K562 (cell line): Measurements from ENCODE around the gene MECR. TPM values are rescaled to one million over a fixed set of nuclear protein-coding genes. Genes with fewer than 3 reads are reported as not detected.

Source experiments
- ATAC-seq: fragments of 200-7000 bp; cut with Tn5 transposase; 3 replicates; pipeline ENCODE4 v1.9.1; 2020; ENCODE audit warnings: moderate library complexity
- BruUV-seq: library from RNA; stranded (reverse); fragments of 400-500 nt; replicated peaks from 2 replicates; lab custom pipeline; 2021; lab: Mats Ljungman, UMichigan
- CTCF ChIA-PET: fragments of 300-600 bp; formaldehyde crosslinking; extraction: SDS; loops from one replicate; lab custom pipeline; 2021; ENCODE audit warnings: low intra/inter-chr PET ratio; lab: Yijun Ruan, JAX
- POLR2A ChIA-PET: fragments of 300-600, 350-650 bp; sonication (Branson Sonifier 250); formaldehyde crosslinking; extraction: SDS; loops from one replicate; lab custom pipeline; 2021; ENCODE audit warnings: antibody characterized with exemption, inconsistent platforms; lab: Yijun Ruan, JAX
- DNase-seq, 4 experiments: peaks; one replicate each; pipeline versions ENCODE4 v3.0.0 to v3.0.0-alpha.2; 2011 to 2018; ENCODE audit warnings: low spot score in 3 of 4, mixed read lengths in 3 of 4; ENCODE audit errors: extremely low read depth in 1 of 4
- FAIRE-seq: peaks from 2 replicates; lab custom pipeline; 2011; peaks lifted over from hg19 to GRCh38; lab: Jason Lieb, UNC
- H2AFZ ChIP-seq: 2 replicates; pipeline ENCODE4 v1.6.0; 2011; ENCODE audit warnings: low read depth, low read length, control low read depth, inconsistent platforms
- H3K27ac ChIP-seq: fragments of 200-600 bp; 3 replicates; pipeline ENCODE4 v1.8.0; 2011; ENCODE audit warnings: low read depth, mild to moderate bottlenecking, control low read depth, inconsistent platforms, low read length, moderate library complexity, mixed read lengths; ENCODE audit errors: extremely low read depth
- H3K27me3 ChIP-seq, 2 experiments: fragments of 300-600 bp in 1 of 2; 2 replicates in 1 of 2; 3 replicates in 1 of 2; pipeline versions ENCODE4 v1.6.0 to v1.8.0; 2011; ENCODE audit warnings: inconsistent platforms in 2 of 2, low read length in 2 of 2, mild to moderate bottlenecking in 1 of 2, mixed read lengths in 1 of 2, moderate library complexity in 1 of 2; ENCODE audit not compliant: control insufficient read depth in 2 of 2, insufficient read depth in 2 of 2
- H3K36me3 ChIP-seq: fragments of 300-600 bp; 3 replicates; pipeline ENCODE4 v1.8.0; 2011; ENCODE audit warnings: mild to moderate bottlenecking, low read length, inconsistent platforms; ENCODE audit not compliant: control insufficient read depth, insufficient read depth
- H3K4me1 ChIP-seq, 2 experiments: fragments of 200-600 bp in 1 of 2; replicated peaks in 1 of 2; 2 replicates in 1 of 2; 3 replicates in 1 of 2; pipeline versions ENCODE4 v1.5.1 to v1.8.0; 2011; ENCODE audit warnings: inconsistent platforms in 2 of 2, low read length in 2 of 2, mild to moderate bottlenecking in 1 of 2, mixed read lengths in 1 of 2, moderate library complexity in 1 of 2; ENCODE audit not compliant: control insufficient read depth in 2 of 2, insufficient read depth in 2 of 2
- H3K4me2 ChIP-seq: 2 replicates; pipeline ENCODE4 v1.6.1; 2011; ENCODE audit warnings: low read length, control low read depth, inconsistent platforms, mixed read lengths; ENCODE audit not compliant: insufficient read depth
- H3K4me3 ChIP-seq: fragments of 200-600 bp; sonication (generic), shearing (Covaris generic); 2 replicates; pipeline ENCODE4 v1.5.1; 2016; ENCODE audit warnings: control low read depth, inconsistent platforms
- H3K79me2 ChIP-seq: fragments of 200-600 bp; 3 replicates; pipeline ENCODE4 v1.8.0; 2011; ENCODE audit warnings: low read length, inconsistent platforms; ENCODE audit not compliant: control insufficient read depth, insufficient read depth
- H3K9ac ChIP-seq, 2 experiments: 2 replicates each; pipeline versions ENCODE4 v1.6.0 to v1.6.1; 2011; ENCODE audit warnings: low read depth in 2 of 2, low read length in 2 of 2, control low read depth in 1 of 2, inconsistent platforms in 1 of 2, mild to moderate bottlenecking in 1 of 2, mixed read lengths in 1 of 2; ENCODE audit not compliant: insufficient read depth in 1 of 2
- H3K9me1 ChIP-seq: one replicate; pipeline ENCODE4 v1.6.0; 2011; ENCODE audit warnings: inconsistent platforms, mild to moderate bottlenecking, low read length, moderate library complexity; ENCODE audit not compliant: control insufficient read depth, insufficient read depth
- H3K9me3 ChIP-seq: replicated peaks from 2 replicates; pipeline ENCODE4 v1.5.1; 2011; ENCODE audit warnings: low read depth, low read length, inconsistent platforms; ENCODE audit not compliant: control insufficient read depth, insufficient read depth
- H4K20me1 ChIP-seq: replicated peaks from 2 replicates; pipeline ENCODE4 v1.6.1; 2011; ENCODE audit warnings: low read length, inconsistent platforms, mixed read lengths; ENCODE audit not compliant: control insufficient read depth, insufficient read depth
- BHLHE40 ChIP-seq: IDR thresholded peaks from 2 replicates; pipeline ENCODE4 v1.6.1; 2011; ENCODE audit warnings: low read length, improper control_type of control experiment
- DACH1 ChIP-seq: fragments of 450-650 bp; IDR thresholded peaks from 2 replicates; pipeline ENCODE4 v1.6.1; 2018; ENCODE audit not compliant: partially characterized antibody
- HNRNPLL ChIP-seq: fragments of 200-400 bp; formaldehyde crosslinking; IDR thresholded peaks from 2 replicates; pipeline ENCODE4 v1.6.1; 2017; ENCODE audit warnings: low read length, low read depth, mild to moderate bottlenecking; ENCODE audit not compliant: poor library complexity, severe bottlenecking
- ZKSCAN8 ChIP-seq: fragments of 200-800 bp; sonication (Bioruptor generic); IDR thresholded peaks from 2 replicates; pipeline ENCODE4 v1.6.1; 2016; ENCODE audit warnings: missing genetic modification characterization, missing compliant biosample characterization
- ZNF143 ChIP-seq: sonication (generic); formaldehyde crosslinking; IDR thresholded peaks from 2 replicates; pipeline ENCODE4 v1.9.0; 2022; ENCODE audit warnings: mild to moderate bottlenecking, missing genetic modification reagents
- WGBS: fragments of 100-300 bp; shearing (Covaris generic); methylation state at CpG from one replicate; pipeline ENCODE4 v1.1.6; 2016; ENCODE audit warnings: low coverage, mixed read lengths; ENCODE audit not compliant: insufficient coverage; ENCODE audit errors: missing lambda C conversion rate; 5-methylcytosine and 5-hydroxymethylcytosine counted together
- in situ Hi-C: fragments of 300-500 bp; cut with MboI; formaldehyde crosslinking; loops from 4 replicates; pipeline ENCODE4 v1.15.0; 2018; ENCODE audit warnings: inconsistent platforms, mixed read lengths
- intact Hi-C: fragments of 100-400 bp; cut with micrococcal nuclease; formaldehyde crosslinking; loops from 2 replicates; pipeline ENCODE4 v1.14.2; 2022
- polyA plus RNA-seq, 8 experiments: library from polyadenylated mRNA; depleted of rRNA in 4 of 8; stranded (reverse) in 5 of 8; unstranded in 3 of 8; fragments of >200 nt; fragmentation: Nextera tagmentation in 2 of 8; fragmentation: Illumina TruSeq in 1 of 8; extraction: Ambion mirVana in 2 of 8; extraction: Trizol in 1 of 8; gene quantifications; 2 replicates each; pipeline versions ENCODE4 v1.2.1 to v1.2.3, GENCODE V29; 2011 to 2014; ENCODE audit warnings: inconsistent platforms in 1 of 8, missing spikeins in 1 of 8
- total RNA-seq, 7 experiments: library from RNA; depleted of rRNA in 6 of 7; stranded (reverse); fragments of >200 nt in 6 of 7; fragmentation: Illumina TruSeq in 2 of 7; extraction: Trizol in 2 of 7; gene quantifications; 2 replicates each; pipeline versions ENCODE4 v1.2.1 to v1.2.3, GENCODE V29; 2011 to 2021; ENCODE audit warnings: low replicate concordance in 1 of 7
- TF ChIP-seq, protein P1 (sequence below), 3 experiments: fragments of 200-800 bp in 1 of 3; sonication (Bioruptor generic) in 1 of 3; sonication (generic) in 1 of 3; formaldehyde crosslinking in 1 of 3; IDR thresholded peaks; 2 replicates each; pipeline versions ENCODE4 v1.6.1 to v1.8.0; 2016 to 2022; ENCODE audit warnings: mild to moderate bottlenecking in 2 of 3, missing compliant biosample characterization in 2 of 3, missing genetic modification characterization in 2 of 3, missing genetic modification reagents in 1 of 3

MECR gene
- total and polyA plus RNA-seq, 9 of the 15 experiments (the other 6 are each of a cell fraction or from before 2014, with no cell fraction given): 10.4 to 58.6 (median 42.9) TPM

DNA sequence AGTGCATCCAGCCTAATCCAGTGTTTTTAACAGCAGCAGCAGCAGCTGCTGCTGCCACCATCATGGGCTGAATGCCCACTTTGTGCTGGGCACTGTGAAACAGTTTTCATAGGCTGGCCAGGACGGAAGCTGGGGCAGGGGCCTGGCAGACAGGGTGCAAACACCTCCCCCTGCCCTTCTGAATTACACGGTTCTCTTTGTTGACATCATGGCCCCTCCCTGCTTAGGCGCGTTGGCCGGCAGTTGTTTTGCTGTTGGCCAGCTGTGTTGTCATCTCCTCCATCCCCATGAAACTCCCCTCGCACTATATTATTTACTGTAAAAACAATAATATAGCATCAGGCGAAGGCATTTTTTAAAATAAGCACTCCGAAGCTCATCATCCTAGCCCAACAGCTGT is 38.6 kb upstream of the MECR start:
- TF ChIP-seq, protein P1, sequence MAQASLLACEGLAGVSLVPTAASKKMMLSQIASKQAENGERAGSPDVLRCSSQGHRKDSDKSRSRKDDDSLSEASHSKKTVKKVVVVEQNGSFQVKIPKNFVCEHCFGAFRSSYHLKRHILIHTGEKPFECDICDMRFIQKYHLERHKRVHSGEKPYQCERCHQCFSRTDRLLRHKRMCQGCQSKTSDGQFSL (CRISPR knock-in tag; IDR thresholded peaks at IDR 0.05): no peak
- TF ChIP-seq, protein P1 (tag; IDR thresholded peaks at IDR 0.05): no peak
- TF ChIP-seq ZKSCAN8: no peak
- TF ChIP-seq DACH1: no peak
- TF ChIP-seq ZNF143 (CRISPR knock-in tag): no peak
- TF ChIP-seq HNRNPLL: no peak
- TF ChIP-seq BHLHE40: no peak
- no peaks in the 10 kb centered on the region for H3K79me2 ChIP-seq
- ChIA-PET CTCF (no interaction called here), POLR2A (interaction anchor here (0.9 to 2.4 kb wide), 3 partner anchors 9 to 1373 kb away, joined by 3 to 7 read pairs (median 4); no protein-coding TSS in a partner anchor)
- H3K27ac ChIP-seq: no peak overlapping the region
- 0% methylated on average over 8 of the region's 8 CpGs for WGBS
- H4K20me1 ChIP-seq: no peaks in the 10 kb centered on the region; the same call in 1 of the 2 replicates
- no peak overlapping the region for H2AFZ ChIP-seq
- no peaks in the 10 kb centered on the region for H3K36me3 ChIP-seq
- FAIRE-seq (no peak), DNase-seq (no peak), ATAC-seq (no peak)
- no peaks in the 10 kb centered on the region for H3K9me1 ChIP-seq
- H3K9ac ChIP-seq: no peak overlapping the region
- H3K4me1 ChIP-seq: no peaks in the 10 kb centered on the region
- BruUV-seq: no TSS peak
- H3K27me3 ChIP-seq: peaks cover 42 to 48% of the 10 kb centered on the region in 2 experiments
- in situ Hi-C loops: no loop called here
- H3K4me3 ChIP-seq: no peak overlapping the region
- H3K9me3 ChIP-seq: no peaks in the 10 kb centered on the region
- no peak overlapping the region for H3K4me2 ChIP-seq
- intact Hi-C loops: no loop called here
